OCI-M2 (cell line): ENCODE results near the gene AADACL3.

Source experiments
- DNase-seq: peaks from one replicate; lab custom pipeline; 2025; ENCODE audit not compliant: unreplicated experiment; lab: John Stamatoyannopoulos, UW

The AADACL3 gene

GRCh38 chr1:12764016-12764415 lies 48.1 kb downstream of the AADACL3 start:
- DNase-seq: no peak

- no peak for DNase-seq
Observed at GRCh38 chr1:12769031-12769430, 53.1 kb downstream of the AADACL3 start.

GRCh38 chr1:12769976-12770505 lies 54.1 kb downstream of the AADACL3 start:
- DNase-seq: no peak

- no peak for DNase-seq
Observed at GRCh38 chr1:12770620-12771019, 54.7 kb downstream of the AADACL3 start.

- DNase-seq: no peak
Observed at GRCh38 chr1:12771186-12771585, 55.3 kb downstream of the AADACL3 start.

- DNase-seq: no peak
Observed at GRCh38 chr1:12772520-12772919, 56.6 kb downstream of the AADACL3 start.

GRCh38 chr1:12773438-12773837 lies 57.5 kb downstream of the AADACL3 start, which contains the start of gene PRAMEF12:
TSS of gene PRAMEF12 (plus strand) at chr1:12773738. CDS start at chr1:12774868, 1,130 bp downstream.
- no peak for DNase-seq

- no peak for DNase-seq
Observed at GRCh38 chr1:12774801-12775345, 59.0 kb downstream of the AADACL3 start.

GRCh38 chr1:12775443-12775842 lies 59.5 kb downstream of the AADACL3 start:
- no peak for DNase-seq

- no peak for DNase-seq
Observed at GRCh38 chr1:12776801-12777557, 61.1 kb downstream of the AADACL3 start.
